ENCODE results near the gene ELMOD2.

ELMOD2 gene

GRCh38 chr4:140581078-140581477 is 57.1 kb downstream of the ELMOD2 start:
- Histone ChIP-seq H3K4me3 (replicated peaks; ENCODE audit: insufficient read depth, low read length) (no peak overlapping the region), H3K27ac (replicated peaks) (no peak overlapping the region), H3K27me3 (ENCODE audit: insufficient read depth, poor library complexity, severe bottlenecking) (peaks cover 6% of the 10 kb centered on the region)
- DNase-seq (ENCODE audit: low read depth in 1 of 2, low spot score in 1 of 2), result no peak
- TF ChIP-seq SPI1 (IDR thresholded peaks at IDR 0.05; ENCODE audit: borderline replicate concordance, low read depth), result no peak
- no peak for TF ChIP-seq REST (IDR thresholded peaks at IDR 0.05; ENCODE audit: insufficient replicate concordance, low read depth)
- no peak for TF ChIP-seq GABPA (IDR thresholded peaks at IDR 0.05; ENCODE audit: low read depth)
- TF ChIP-seq CTCF (IDR thresholded peaks at IDR 0.05; ENCODE audit: insufficient read depth, low read length), result no peak
- no peak for TF ChIP-seq POLR2AphosphoS5 (IDR thresholded peaks at IDR 0.05; ENCODE audit: low read depth)

GRCh38 chr4:140584439-140584838 is 60.5 kb downstream of the ELMOD2 start:
- TF ChIP-seq GABPA (IDR thresholded peaks at IDR 0.05; ENCODE audit: low read depth) (no peak), SPI1 (IDR thresholded peaks at IDR 0.05; ENCODE audit: borderline replicate concordance, low read depth) (no peak), POLR2AphosphoS5 (IDR thresholded peaks at IDR 0.05; ENCODE audit: low read depth) (no peak), REST (IDR thresholded peaks at IDR 0.05; ENCODE audit: insufficient replicate concordance, low read depth) (no peak), CTCF (IDR thresholded peaks at IDR 0.05; ENCODE audit: insufficient read depth, low read length) (no peak)
- no peaks in the 10 kb centered on the region for H3K27me3 ChIP-seq (ENCODE audit: insufficient read depth, poor library complexity, severe bottlenecking)
- no peak overlapping the region for H3K27ac ChIP-seq (replicated peaks)
- DNase-seq (ENCODE audit: low read depth in 1 of 2, low spot score in 1 of 2), result no peak
- H3K4me3 ChIP-seq (replicated peaks; ENCODE audit: insufficient read depth, low read length), result no peak overlapping the region

- H3K27ac ChIP-seq (replicated peaks), result no peak overlapping the region
- DNase-seq (ENCODE audit: low read depth in 1 of 2, low spot score in 1 of 2), result no peak
- peaks cover 2% of the 10 kb centered on the region for H3K27me3 ChIP-seq (ENCODE audit: insufficient read depth, poor library complexity, severe bottlenecking)
- TF ChIP-seq GABPA (IDR thresholded peaks at IDR 0.05; ENCODE audit: low read depth) (no peak), SPI1 (IDR thresholded peaks at IDR 0.05; ENCODE audit: borderline replicate concordance, low read depth) (no peak), CTCF (IDR thresholded peaks at IDR 0.05; ENCODE audit: insufficient read depth, low read length) (no peak), REST (IDR thresholded peaks at IDR 0.05; ENCODE audit: insufficient replicate concordance, low read depth) (no peak), POLR2AphosphoS5 (IDR thresholded peaks at IDR 0.05; ENCODE audit: low read depth) (no peak)
- no peak overlapping the region for H3K4me3 ChIP-seq (replicated peaks; ENCODE audit: insufficient read depth, low read length)
These were observed 71.1 kb downstream of the ELMOD2 start for GRCh38 chr4:140595065-140595464.

Data from HL-60 (cell line).